Caco-2 (cell line): ENCODE measurements around the gene KRT9. TPM values are rescaled to one million over a fixed set of nuclear protein-coding genes. Genes with fewer than 3 reads are reported as not detected.

Source experiments
- BruUV-seq: library from RNA; stranded (reverse); fragments of 400-500 nt; replicated peaks from 2 replicates; lab custom pipeline; 2021; lab: Mats Ljungman, UMichigan
- CTCF ChIA-PET: fragments of 300-600 bp; sonication (Branson Sonifier 250); formaldehyde crosslinking; loops from one replicate; lab custom pipeline; 2022; ENCODE audit warnings: antibody characterized with exemption; lab: Charles Lee
- POLR2A ChIA-PET: fragments of 300-600 bp; sonication (Branson Sonifier 250); formaldehyde crosslinking; loops from one replicate; lab custom pipeline; 2022; ENCODE audit warnings: antibody characterized with exemption; lab: Charles Lee
- DNase-seq, 2 experiments: peaks; one replicate each; pipeline versions ENCODE4 v3.0.0 to v3.0.0-alpha.2; 2020 to 2022
- H3K27me3 ChIP-seq: replicated peaks from 2 replicates; pipeline ENCODE4 v1.6.0; 2011; ENCODE audit warnings: low read length; ENCODE audit not compliant: control insufficient read depth, insufficient read depth
- H3K36me3 ChIP-seq: 2 replicates; pipeline ENCODE4 v1.5.1; 2011; ENCODE audit warnings: low read length; ENCODE audit not compliant: control insufficient read depth, insufficient read depth
- H3K4me1 ChIP-seq: fragments of 250-450 bp; sonication (Bioruptor Pico); 2 replicates; pipeline ENCODE4 v1.5.1; 2020; ENCODE audit warnings: mild to moderate bottlenecking
- H3K4me3 ChIP-seq: 2 replicates; pipeline ENCODE4 v1.5.1; 2011; ENCODE audit warnings: low read depth, mild to moderate bottlenecking, control low read depth, low read length
- H3K9me3 ChIP-seq: fragments of 250-450 bp; sonication (Bioruptor Pico); 2 replicates; pipeline ENCODE4 v1.5.1; 2020; ENCODE audit warnings: mild to moderate bottlenecking, moderate library complexity
- H3K27ac Mint-ChIP-seq: one replicate; pipeline ENCODE4 v1.8.0; 2022; ENCODE audit warnings: mixed read lengths; ENCODE audit not compliant: unreplicated experiment
- H3K27me3 Mint-ChIP-seq: one replicate; pipeline ENCODE4 v1.8.0; 2022; ENCODE audit warnings: mixed read lengths; ENCODE audit not compliant: insufficient read depth, unreplicated experiment
- H3K36me3 Mint-ChIP-seq: one replicate; pipeline ENCODE4 v1.8.0; 2022; ENCODE audit warnings: mild to moderate bottlenecking, mixed read lengths; ENCODE audit not compliant: insufficient read depth, unreplicated experiment
- H3K4me1 Mint-ChIP-seq: one replicate; pipeline ENCODE4 v1.8.0; 2022; ENCODE audit warnings: low read depth, mixed read lengths; ENCODE audit not compliant: unreplicated experiment
- H3K4me3 Mint-ChIP-seq: one replicate; pipeline ENCODE4 v1.8.0; 2022; ENCODE audit warnings: mild to moderate bottlenecking, moderate library complexity, mixed read lengths; ENCODE audit not compliant: unreplicated experiment
- H3K9me3 Mint-ChIP-seq: one replicate; pipeline ENCODE4 v1.8.0; 2022; ENCODE audit warnings: mixed read lengths; ENCODE audit not compliant: unreplicated experiment
- intact Hi-C: fragments of 100-400 bp; cut with micrococcal nuclease; formaldehyde crosslinking; loops from one replicate; pipeline ENCODE4 v1.10.0; 2022; ENCODE audit not compliant: unreplicated experiment
- total RNA-seq: library from RNA; stranded (reverse); gene quantifications from 2 replicates; pipeline ENCODE4 v1.2.3, GENCODE V29; 2022
- TF ChIP-seq, protein P1 (sequence below), 2 experiments: fragments of 200-600 bp in 1 of 2; IDR thresholded peaks; 1 replicate in 1 of 2; 2 replicates in 1 of 2; pipeline versions ENCODE4 v1.5.1 to v1.8.0; 2011 to 2022; ENCODE audit warnings: antibody characterized with exemption in 1 of 2, control low read depth in 1 of 2, inconsistent platforms in 1 of 2, low read depth in 1 of 2, low read length in 1 of 2, mild to moderate bottlenecking in 1 of 2, moderate library complexity in 1 of 2; ENCODE audit not compliant: insufficient read depth in 1 of 2, severe bottlenecking in 1 of 2, unreplicated experiment in 1 of 2

KRT9 gene
- total RNA-seq, 1 experiment from 2014 or later: not detected

DNA sequence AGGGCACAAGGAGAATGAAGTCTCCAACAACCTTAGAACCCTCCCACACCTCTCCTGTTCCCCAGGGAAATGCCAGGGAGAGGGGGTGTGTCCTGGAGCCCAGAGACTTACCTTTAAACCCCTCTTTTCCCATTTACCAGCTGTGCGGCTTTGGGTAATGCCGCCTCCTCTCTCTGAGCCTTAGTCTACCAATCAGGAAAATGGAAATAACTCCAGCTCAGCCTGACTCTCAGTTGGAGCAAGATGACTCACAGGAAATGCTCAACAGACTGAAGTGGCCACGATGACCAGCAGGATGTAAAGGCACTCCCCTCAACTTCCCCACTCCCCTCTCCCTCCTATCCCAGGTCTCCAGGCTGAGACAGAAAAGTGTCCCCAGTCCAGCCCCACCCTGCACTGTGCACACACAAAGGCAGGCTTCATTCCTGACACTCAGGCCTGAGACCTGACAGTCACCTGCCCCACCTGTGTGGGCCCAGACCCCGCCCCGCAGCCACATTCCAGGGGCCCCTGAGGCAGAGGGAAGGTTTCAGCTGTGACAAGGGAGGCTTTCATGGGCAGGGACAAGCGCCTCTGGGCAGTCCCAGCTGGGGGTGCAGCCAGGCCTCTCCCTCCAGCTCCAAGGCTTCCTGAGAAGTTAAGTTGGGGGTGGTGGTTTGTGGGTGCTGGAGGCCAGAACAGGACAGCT is 50.1 kb downstream of the KRT9 start:
- H3K36me3 Mint-ChIP-seq: peaks cover 79% of the 10 kb centered on the region
- peaks cover 51% of the 10 kb centered on the region for H3K4me1 Mint-ChIP-seq

DNA sequence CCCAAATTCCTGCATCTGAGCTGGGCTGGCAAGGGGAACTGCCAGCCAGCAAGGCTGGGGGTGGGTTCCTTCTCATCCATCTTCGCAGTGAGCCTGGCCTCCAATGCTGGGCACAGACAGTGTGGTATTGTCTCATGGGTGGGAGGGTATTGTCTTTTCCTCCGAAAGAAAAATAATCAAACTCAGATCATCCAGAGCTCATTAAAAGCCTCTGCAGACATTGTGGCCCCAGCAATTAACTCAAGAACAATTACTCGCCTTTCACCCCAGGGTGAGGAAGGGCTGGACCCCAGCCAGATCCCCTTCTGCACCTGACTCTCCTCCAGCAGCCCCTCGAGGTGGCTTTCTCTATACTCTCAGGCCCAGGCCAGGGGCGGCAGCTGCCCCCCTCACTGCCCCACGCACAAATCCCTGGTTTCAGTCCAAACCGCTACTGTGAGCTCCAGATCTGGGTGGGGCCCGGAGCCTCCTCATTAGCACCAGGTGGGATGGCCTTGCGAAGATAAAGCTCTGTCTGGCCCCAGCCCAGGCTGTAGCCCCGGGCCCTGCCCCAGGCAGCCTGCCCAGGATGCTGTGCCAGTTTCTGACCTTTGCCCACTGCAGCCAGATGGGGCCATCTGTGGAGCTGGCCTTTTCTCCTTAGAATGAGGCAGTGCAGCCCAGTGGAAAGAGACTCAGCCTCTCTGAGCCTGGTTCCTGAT is 50.9 kb downstream of the KRT9 start:
- Histone ChIP-seq H3K9me3 (no peaks in the 10 kb centered on the region), H3K4me3 (no peak overlapping the region), H3K36me3 (peaks cover 8% of the 10 kb centered on the region), H3K4me1 (peaks cover 66% of the 10 kb centered on the region), H3K27me3 (no peaks in the 10 kb centered on the region)
- H3K36me3 Mint-ChIP-seq: peaks cover 71% of the 10 kb centered on the region
- ChIA-PET CTCF (interaction anchor here (0.9 to 2.9 kb wide), 9 partner anchors 10 to 167 kb away, joined by 3 to 27 read pairs (median 7); no protein-coding TSS in a partner anchor), POLR2A (interaction anchor here (1.4 to 2.0 kb wide), 4 partner anchors 23 to 167 kb away, joined by 6 to 18 read pairs (median 10); no protein-coding TSS in a partner anchor)
- intact Hi-C loops: loop anchor here (1.0 to 10.0 kb wide), 3 partner anchors 106 to 664 kb away; no protein-coding TSS in a partner anchor
- peak overlapping the region; percentile 97 for H3K27ac Mint-ChIP-seq
- H3K4me3 Mint-ChIP-seq: peak overlapping the region; percentile 68
- H3K4me1 Mint-ChIP-seq: peaks cover 50% of the 10 kb centered on the region
- TF ChIP-seq, protein P1, sequence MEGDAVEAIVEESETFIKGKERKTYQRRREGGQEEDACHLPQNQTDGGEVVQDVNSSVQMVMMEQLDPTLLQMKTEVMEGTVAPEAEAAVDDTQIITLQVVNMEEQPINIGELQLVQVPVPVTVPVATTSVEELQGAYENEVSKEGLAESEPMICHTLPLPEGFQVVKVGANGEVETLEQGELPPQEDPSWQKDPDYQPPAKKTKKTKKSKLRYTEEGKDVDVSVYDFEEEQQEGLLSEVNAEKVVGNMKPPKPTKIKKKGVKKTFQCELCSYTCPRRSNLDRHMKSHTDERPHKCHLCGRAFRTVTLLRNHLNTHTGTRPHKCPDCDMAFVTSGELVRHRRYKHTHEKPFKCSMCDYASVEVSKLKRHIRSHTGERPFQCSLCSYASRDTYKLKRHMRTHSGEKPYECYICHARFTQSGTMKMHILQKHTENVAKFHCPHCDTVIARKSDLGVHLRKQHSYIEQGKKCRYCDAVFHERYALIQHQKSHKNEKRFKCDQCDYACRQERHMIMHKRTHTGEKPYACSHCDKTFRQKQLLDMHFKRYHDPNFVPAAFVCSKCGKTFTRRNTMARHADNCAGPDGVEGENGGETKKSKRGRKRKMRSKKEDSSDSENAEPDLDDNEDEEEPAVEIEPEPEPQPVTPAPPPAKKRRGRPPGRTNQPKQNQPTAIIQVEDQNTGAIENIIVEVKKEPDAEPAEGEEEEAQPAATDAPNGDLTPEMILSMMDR (IDR thresholded peaks at IDR 0.05; ENCODE audit: insufficient read depth in 1 of 2, low read depth in 1 of 2, low read length in 1 of 2, severe bottlenecking in 1 of 2, unreplicated experiment in 1 of 2): no peak
- no peaks in the 10 kb centered on the region for H3K9me3 Mint-ChIP-seq
- peak in 1 of 2 experiments; percentile 70 for DNase-seq
- BruUV-seq: no TSS peak
- H3K27me3 Mint-ChIP-seq: no peaks in the 10 kb centered on the region

More for the DNA sequence above, 50.1 kb downstream of the KRT9 start:
- BruUV-seq: no TSS peak
- intact Hi-C loops: loop anchor here (1.0 to 10.0 kb wide), 5 partner anchors 15 to 664 kb away; no protein-coding TSS in a partner anchor
- Histone ChIP-seq H3K36me3 (peaks cover 10% of the 10 kb centered on the region), H3K9me3 (no peaks in the 10 kb centered on the region), H3K27me3 (no peaks in the 10 kb centered on the region), H3K4me1 (peaks cover 66% of the 10 kb centered on the region), H3K4me3 (no peak overlapping the region)
- peak overlapping the region; percentile 68 for H3K4me3 Mint-ChIP-seq
- no peaks in the 10 kb centered on the region for H3K9me3 Mint-ChIP-seq
- TF ChIP-seq, protein P1 (IDR thresholded peaks at IDR 0.05; ENCODE audit: insufficient read depth in 1 of 2, low read depth in 1 of 2, low read length in 1 of 2, severe bottlenecking in 1 of 2, unreplicated experiment in 1 of 2): no peak
- no peaks in the 10 kb centered on the region for H3K27me3 Mint-ChIP-seq
- DNase-seq: peak; percentile 97 to 99
- POLR2A ChIA-PET: interaction anchor here (0.6 to 2.0 kb wide), 11 partner anchors 8 to 703 kb away, joined by 3 to 18 read pairs (median 5); no protein-coding TSS in a partner anchor
- CTCF ChIA-PET: interaction anchor here (0.6 to 2.9 kb wide), 17 partner anchors 11 to 620 kb away, joined by 3 to 27 read pairs (median 4); no protein-coding TSS in a partner anchor
- peak overlapping the region; percentile 97 for H3K27ac Mint-ChIP-seq
